Liver (tissue), 9 donors: ENCODE results near the gene SPTBN4. TPM values are rescaled to one million over a fixed set of nuclear protein-coding genes. Genes with fewer than 3 reads are reported as not detected.

Experiments
- DNase-seq: peaks from one replicate; pipeline ENCODE4 v3.0.0-alpha.2; 2017; ENCODE audit warnings: low spot score
- H3K27ac ChIP-seq, 2 donors: one replicate each; pipeline ENCODE4 v1.7.0; 2013; ENCODE audit warnings: inconsistent platforms in 2 of 2, low read length in 2 of 2, control low read depth in 1 of 2, low read depth in 1 of 2, mild to moderate bottlenecking in 1 of 2
- H3K27me3 ChIP-seq, 4 donors: one replicate each; pipeline versions ENCODE4 v1.6.1 to v1.7.0; 2013; ENCODE audit warnings: low read length in 3 of 4, inconsistent platforms in 1 of 4, mild to moderate bottlenecking in 1 of 4, moderate library complexity in 1 of 4; ENCODE audit not compliant: control insufficient read depth in 4 of 4, insufficient read depth in 4 of 4
- H3K36me3 ChIP-seq, 4 donors: one replicate each; pipeline versions ENCODE4 v1.6.1 to v1.7.0; 2013; ENCODE audit warnings: low read length in 3 of 4, mild to moderate bottlenecking in 3 of 4, low read depth in 1 of 4, moderate library complexity in 1 of 4; ENCODE audit not compliant: control insufficient read depth in 4 of 4, insufficient read depth in 3 of 4
- H3K4me1 ChIP-seq, 4 donors: one replicate each; pipeline versions ENCODE4 v1.6.1 to v1.7.0; 2013; ENCODE audit warnings: low read length in 3 of 4, mild to moderate bottlenecking in 3 of 4, moderate library complexity in 1 of 4; ENCODE audit not compliant: control insufficient read depth in 4 of 4, insufficient read depth in 4 of 4
- H3K4me3 ChIP-seq, 3 donors: one replicate each; pipeline versions ENCODE4 v1.6.1 to v1.7.0; 2013; ENCODE audit warnings: low read length in 3 of 3, control low read depth in 1 of 3, low read depth in 1 of 3, mild to moderate bottlenecking in 1 of 3
- H3K9ac ChIP-seq, 2 donors: one replicate each; pipeline ENCODE4 v1.7.0; 2013; ENCODE audit warnings: low read length in 2 of 2, mild to moderate bottlenecking in 2 of 2, moderate library complexity in 2 of 2, control low read depth in 1 of 2, low read depth in 1 of 2
- H3K9me3 ChIP-seq, 4 donors: one replicate each; pipeline versions ENCODE4 v1.6.1 to v1.7.0; 2013; ENCODE audit warnings: low read length in 3 of 4; ENCODE audit not compliant: control insufficient read depth in 4 of 4
- EGR1 ChIP-seq, 2 donors: IDR thresholded peaks; 2 replicates each; pipeline ENCODE4 v1.6.1; 2016 to 2018; ENCODE audit warnings: antibody characterized with exemption in 2 of 2, low read depth in 2 of 2
- FOXA1 ChIP-seq: IDR thresholded peaks from 2 replicates; pipeline ENCODE4 v1.6.1; 2016; ENCODE audit warnings: antibody characterized with exemption
- GABPA ChIP-seq, 2 donors: IDR thresholded peaks in 1 of 2; conservative IDR thresholded peaks in 1 of 2; 2 replicates each; pipeline ENCODE4 v1.6.1; 2016; ENCODE audit warnings: antibody characterized with exemption in 2 of 2, mild to moderate bottlenecking in 1 of 2, moderate library complexity in 1 of 2
- HNF4A ChIP-seq, 2 donors: conservative IDR thresholded peaks; 2 replicates each; pipeline ENCODE4 v1.6.1; 2016; ENCODE audit warnings: antibody characterized with exemption in 2 of 2, mild to moderate bottlenecking in 2 of 2
- HNF4G ChIP-seq: IDR thresholded peaks from 2 replicates; pipeline ENCODE4 v1.6.1; 2016; ENCODE audit warnings: antibody characterized with exemption
- JUND ChIP-seq, 2 donors: IDR thresholded peaks; 2 replicates each; pipeline ENCODE4 v1.6.1; 2016; ENCODE audit warnings: antibody characterized with exemption in 2 of 2
- NR2F2 ChIP-seq: IDR thresholded peaks from 2 replicates; pipeline ENCODE4 v1.6.1; 2016; ENCODE audit warnings: antibody characterized with exemption
- RXRA ChIP-seq, 2 donors: IDR thresholded peaks; 2 replicates each; pipeline ENCODE4 v1.6.1; 2017 to 2018; ENCODE audit warnings: antibody characterized with exemption in 2 of 2, mild to moderate bottlenecking in 1 of 2
- SP1 ChIP-seq: IDR thresholded peaks from 2 replicates; pipeline ENCODE4 v1.6.1; 2018; ENCODE audit warnings: antibody characterized with exemption, mild to moderate bottlenecking
- YY1 ChIP-seq: IDR thresholded peaks from 2 replicates; pipeline ENCODE4 v1.6.1; 2016; ENCODE audit warnings: antibody characterized with exemption, mild to moderate bottlenecking
- WGBS: extraction: QIAGEN DNeasy Blood & Tissue Kit; methylation state at CpG from one replicate; pipeline ENCODE4 v1.1.7; 2013; 5-methylcytosine and 5-hydroxymethylcytosine counted together
- polyA plus RNA-seq, 2 donors: library from polyadenylated mRNA; stranded (reverse) in 1 of 2; unstranded in 1 of 2; fragments of 200-250 nt in 1 of 2; fragments of >200 nt in 1 of 2; fragmentation: Nextera tagmentation in 1 of 2; extraction: Ambion mirVana in 1 of 2; gene quantifications; one replicate each; pipeline versions ENCODE4 v1.2.1 to v1.2.3, GENCODE V29; 2013 to 2015
- total RNA-seq, 2 donors: library from RNA; depleted of rRNA; stranded (reverse); fragments of >200 nt; gene quantifications; one replicate each; pipeline ENCODE4 v1.2.3, GENCODE V29; 2014
- TF ChIP-seq, protein P1 (sequence below): IDR thresholded peaks from 2 replicates; pipeline ENCODE4 v1.6.1; 2016; ENCODE audit warnings: antibody characterized with exemption, mild to moderate bottlenecking
- TF ChIP-seq, protein P2 (sequence below): IDR thresholded peaks from 2 replicates; pipeline ENCODE4 v1.6.1; 2016; ENCODE audit warnings: antibody characterized with exemption
- TF ChIP-seq, protein P3 (sequence below): IDR thresholded peaks from 2 replicates; pipeline ENCODE4 v1.6.1; 2016; ENCODE audit warnings: antibody characterized with exemption
- TF ChIP-seq, protein P4 (sequence below): IDR thresholded peaks from 2 replicates; pipeline ENCODE4 v1.6.1; 2016; ENCODE audit warnings: antibody characterized with exemption
- TF ChIP-seq, protein P5 (sequence below): fragments of 150-350 bp; IDR thresholded peaks from 2 replicates; pipeline ENCODE4 v1.5.1; 2017; ENCODE audit warnings: improper control_type of control experiment, low read depth, low read length; ENCODE audit not compliant: missing input control
- donor health status: healthy.
- donor health status: healthy.
- donor health status: healthy.
- donor health status: healthy.
- donor health status: healthy.

The SPTBN4 gene
- total and polyA plus RNA-seq, 4 donors, result 0.13 to 1.1 (median 0.62) TPM

DNA sequence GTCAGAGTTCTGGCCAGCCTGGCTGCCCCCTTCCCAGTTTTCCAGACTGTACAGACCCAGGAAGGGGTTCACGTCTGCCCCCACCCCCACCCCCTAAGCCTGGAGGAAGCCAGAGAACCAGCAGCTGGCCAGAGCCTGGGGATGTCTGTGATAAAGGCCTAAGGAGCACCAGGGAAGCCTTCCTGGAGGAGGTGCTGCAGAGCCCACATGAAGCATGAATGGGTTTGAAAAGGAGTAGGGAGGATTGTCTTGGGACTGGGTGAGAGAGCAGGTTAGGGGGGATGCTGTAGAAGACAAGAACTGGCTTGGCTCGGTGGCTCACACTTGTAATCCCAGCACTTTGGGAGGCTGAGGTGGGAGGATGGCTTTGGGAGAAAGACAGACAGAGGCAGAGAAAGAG lies 115.7 kb downstream of the SPTBN4 start (continued):
- TF ChIP-seq, protein P1, sequence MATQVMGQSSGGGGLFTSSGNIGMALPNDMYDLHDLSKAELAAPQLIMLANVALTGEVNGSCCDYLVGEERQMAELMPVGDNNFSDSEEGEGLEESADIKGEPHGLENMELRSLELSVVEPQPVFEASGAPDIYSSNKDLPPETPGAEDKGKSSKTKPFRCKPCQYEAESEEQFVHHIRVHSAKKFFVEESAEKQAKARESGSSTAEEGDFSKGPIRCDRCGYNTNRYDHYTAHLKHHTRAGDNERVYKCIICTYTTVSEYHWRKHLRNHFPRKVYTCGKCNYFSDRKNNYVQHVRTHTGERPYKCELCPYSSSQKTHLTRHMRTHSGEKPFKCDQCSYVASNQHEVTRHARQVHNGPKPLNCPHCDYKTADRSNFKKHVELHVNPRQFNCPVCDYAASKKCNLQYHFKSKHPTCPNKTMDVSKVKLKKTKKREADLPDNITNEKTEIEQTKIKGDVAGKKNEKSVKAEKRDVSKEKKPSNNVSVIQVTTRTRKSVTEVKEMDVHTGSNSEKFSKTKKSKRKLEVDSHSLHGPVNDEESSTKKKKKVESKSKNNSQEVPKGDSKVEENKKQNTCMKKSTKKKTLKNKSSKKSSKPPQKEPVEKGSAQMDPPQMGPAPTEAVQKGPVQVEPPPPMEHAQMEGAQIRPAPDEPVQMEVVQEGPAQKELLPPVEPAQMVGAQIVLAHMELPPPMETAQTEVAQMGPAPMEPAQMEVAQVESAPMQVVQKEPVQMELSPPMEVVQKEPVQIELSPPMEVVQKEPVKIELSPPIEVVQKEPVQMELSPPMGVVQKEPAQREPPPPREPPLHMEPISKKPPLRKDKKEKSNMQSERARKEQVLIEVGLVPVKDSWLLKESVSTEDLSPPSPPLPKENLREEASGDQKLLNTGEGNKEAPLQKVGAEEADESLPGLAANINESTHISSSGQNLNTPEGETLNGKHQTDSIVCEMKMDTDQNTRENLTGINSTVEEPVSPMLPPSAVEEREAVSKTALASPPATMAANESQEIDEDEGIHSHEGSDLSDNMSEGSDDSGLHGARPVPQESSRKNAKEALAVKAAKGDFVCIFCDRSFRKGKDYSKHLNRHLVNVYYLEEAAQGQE, result no peak
- TF ChIP-seq RXRA (IDR thresholded peaks at IDR 0.05), result no peak
- TF ChIP-seq, protein P2, sequence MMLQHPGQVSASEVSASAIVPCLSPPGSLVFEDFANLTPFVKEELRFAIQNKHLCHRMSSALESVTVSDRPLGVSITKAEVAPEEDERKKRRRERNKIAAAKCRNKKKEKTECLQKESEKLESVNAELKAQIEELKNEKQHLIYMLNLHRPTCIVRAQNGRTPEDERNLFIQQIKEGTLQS, result no peak
- no peak for TF ChIP-seq JUND (IDR thresholded peaks at IDR 0.05)

DNA sequence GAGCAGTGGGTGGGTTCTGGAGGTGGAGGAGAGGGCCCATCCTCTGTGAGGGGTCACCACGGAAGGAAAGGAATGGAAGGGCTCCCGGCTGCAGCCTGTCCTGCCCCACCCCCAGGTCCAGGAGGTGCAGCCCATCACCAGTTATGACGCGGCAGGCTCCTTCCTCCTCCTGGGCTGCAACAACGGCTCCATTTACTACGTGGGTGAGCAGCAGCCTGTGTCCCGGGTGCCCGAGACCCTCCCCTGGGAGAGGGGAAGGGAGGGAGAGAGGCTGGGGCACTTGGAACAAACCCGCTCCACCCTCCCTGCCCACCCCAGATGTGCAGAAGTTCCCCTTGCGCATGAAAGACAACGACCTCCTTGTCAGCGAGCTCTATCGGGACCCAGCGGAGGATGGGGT lies 116.5 kb downstream of the SPTBN4 start:
- TF ChIP-seq YY1, result no peak
- Histone ChIP-seq H3K4me3 (no peak overlapping the region), H3K9ac (no peak overlapping the region), H3K36me3 (peaks cover 4 to 21% (median 11%) of the 10 kb centered on the region in 4 donors), H3K9me3 (no peaks in the 10 kb centered on the region), H3K27me3 (no peaks in the 10 kb centered on the region), H3K4me1 (peaks cover 0 to 2% (median 0%) of the 10 kb centered on the region in 4 donors), H3K27ac (no peak overlapping the region)
- DNase-seq, result no peak
- 89% methylated on average over 14 of the region's 14 CpGs for WGBS

DNA sequence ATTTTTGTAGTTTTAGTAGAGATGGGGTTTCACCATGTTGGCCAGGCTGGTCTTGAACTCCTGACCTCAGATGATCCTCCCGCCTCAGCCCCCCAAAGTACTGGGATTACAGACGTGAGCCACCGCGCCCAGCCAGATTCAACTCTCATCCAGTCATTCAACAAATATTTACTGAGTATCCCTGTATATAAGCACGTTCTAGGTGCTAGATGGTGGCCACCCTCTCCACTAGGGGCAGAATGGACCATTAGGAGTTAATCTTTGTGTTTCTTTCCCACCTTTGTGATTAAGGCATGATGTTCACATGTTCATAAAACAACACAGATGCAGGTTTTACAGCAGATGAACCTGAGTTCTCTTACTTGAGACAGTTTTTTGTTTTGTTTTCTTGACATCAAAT lies 117.2 kb downstream of the SPTBN4 start:
- H3K4me1 ChIP-seq, result no peaks in the 10 kb centered on the region
- no peaks in the 10 kb centered on the region for H3K9me3 ChIP-seq
- DNase-seq, result no peak
- no peaks in the 10 kb centered on the region for H3K27me3 ChIP-seq
- peaks cover 5 to 21% (median 13%) of the 10 kb centered on the region in 4 donors for H3K36me3 ChIP-seq
- WGBS, result 89% methylated on average over 5 of the region's 5 CpGs
- no peak overlapping the region for H3K9ac ChIP-seq
- H3K27ac ChIP-seq, result no peak overlapping the region
- no peak overlapping the region for H3K4me3 ChIP-seq
- TF ChIP-seq HNF4G (no peak), FOXA1 (no peak), JUND (IDR thresholded peaks at IDR 0.05) (no peak), RXRA (IDR thresholded peaks at IDR 0.05) (no peak), YY1 (no peak), NR2F2 (no peak), HNF4A (conservative IDR thresholded peaks at IDR 0.05) (no peak), EGR1 (IDR thresholded peaks at IDR 0.05; ENCODE audit: low read depth in 2 of 2) (no peak), SP1 (no peak), GABPA (IDR thresholded peaks at IDR 0.05 in 1 of 2, conservative IDR thresholded peaks at IDR 0.05 in 1 of 2) (no peak)
- TF ChIP-seq, protein P3, sequence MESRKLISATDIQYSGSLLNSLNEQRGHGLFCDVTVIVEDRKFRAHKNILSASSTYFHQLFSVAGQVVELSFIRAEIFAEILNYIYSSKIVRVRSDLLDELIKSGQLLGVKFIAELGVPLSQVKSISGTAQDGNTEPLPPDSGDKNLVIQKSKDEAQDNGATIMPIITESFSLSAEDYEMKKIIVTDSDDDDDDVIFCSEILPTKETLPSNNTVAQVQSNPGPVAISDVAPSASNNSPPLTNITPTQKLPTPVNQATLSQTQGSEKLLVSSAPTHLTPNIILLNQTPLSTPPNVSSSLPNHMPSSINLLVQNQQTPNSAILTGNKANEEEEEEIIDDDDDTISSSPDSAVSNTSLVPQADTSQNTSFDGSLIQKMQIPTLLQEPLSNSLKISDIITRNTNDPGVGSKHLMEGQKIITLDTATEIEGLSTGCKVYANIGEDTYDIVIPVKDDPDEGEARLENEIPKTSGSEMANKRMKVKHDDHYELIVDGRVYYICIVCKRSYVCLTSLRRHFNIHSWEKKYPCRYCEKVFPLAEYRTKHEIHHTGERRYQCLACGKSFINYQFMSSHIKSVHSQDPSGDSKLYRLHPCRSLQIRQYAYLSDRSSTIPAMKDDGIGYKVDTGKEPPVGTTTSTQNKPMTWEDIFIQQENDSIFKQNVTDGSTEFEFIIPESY, result no peak
- TF ChIP-seq, protein P4, sequence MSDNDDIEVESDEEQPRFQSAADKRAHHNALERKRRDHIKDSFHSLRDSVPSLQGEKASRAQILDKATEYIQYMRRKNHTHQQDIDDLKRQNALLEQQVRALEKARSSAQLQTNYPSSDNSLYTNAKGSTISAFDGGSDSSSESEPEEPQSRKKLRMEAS, result no peak
- TF ChIP-seq, protein P5, sequence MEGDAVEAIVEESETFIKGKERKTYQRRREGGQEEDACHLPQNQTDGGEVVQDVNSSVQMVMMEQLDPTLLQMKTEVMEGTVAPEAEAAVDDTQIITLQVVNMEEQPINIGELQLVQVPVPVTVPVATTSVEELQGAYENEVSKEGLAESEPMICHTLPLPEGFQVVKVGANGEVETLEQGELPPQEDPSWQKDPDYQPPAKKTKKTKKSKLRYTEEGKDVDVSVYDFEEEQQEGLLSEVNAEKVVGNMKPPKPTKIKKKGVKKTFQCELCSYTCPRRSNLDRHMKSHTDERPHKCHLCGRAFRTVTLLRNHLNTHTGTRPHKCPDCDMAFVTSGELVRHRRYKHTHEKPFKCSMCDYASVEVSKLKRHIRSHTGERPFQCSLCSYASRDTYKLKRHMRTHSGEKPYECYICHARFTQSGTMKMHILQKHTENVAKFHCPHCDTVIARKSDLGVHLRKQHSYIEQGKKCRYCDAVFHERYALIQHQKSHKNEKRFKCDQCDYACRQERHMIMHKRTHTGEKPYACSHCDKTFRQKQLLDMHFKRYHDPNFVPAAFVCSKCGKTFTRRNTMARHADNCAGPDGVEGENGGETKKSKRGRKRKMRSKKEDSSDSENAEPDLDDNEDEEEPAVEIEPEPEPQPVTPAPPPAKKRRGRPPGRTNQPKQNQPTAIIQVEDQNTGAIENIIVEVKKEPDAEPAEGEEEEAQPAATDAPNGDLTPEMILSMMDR, result no peak
- TF ChIP-seq, protein P2, result no peak
- TF ChIP-seq, protein P1, result no peak
